IPS-20b (cell line): ENCODE data around the gene GPC3.
A peak's percentile ranks its signal among the peaks of the same experiment; 100 is the strongest.
"Not testable (repeated sequence)": the region's sequence is repeated elsewhere in the genome, so short reads cannot be mapped to it uniquely, and the experiment has no call there.

ENCODE experiments used
- H3K27ac ChIP-seq: one replicate; pipeline ENCODE4 v1.5.1; 2013; ENCODE audit warnings: low read length
- H3K27me3 ChIP-seq: 2 replicates; pipeline ENCODE4 v1.6.1; 2013; ENCODE audit warnings: mild to moderate bottlenecking, low read length, inconsistent platforms; ENCODE audit not compliant: insufficient read depth
- H3K36me3 ChIP-seq: 2 replicates; pipeline ENCODE4 v1.6.1; 2013; ENCODE audit warnings: low read depth, mild to moderate bottlenecking, inconsistent platforms, low read length, moderate library complexity; ENCODE audit not compliant: insufficient read depth
- H3K4me1 ChIP-seq: 2 replicates; pipeline ENCODE4 v1.6.1; 2013; ENCODE audit warnings: mild to moderate bottlenecking, control low read depth, inconsistent platforms, low read length, moderate library complexity; ENCODE audit not compliant: insufficient read depth
- H3K4me3 ChIP-seq: 2 replicates; pipeline ENCODE4 v1.5.1; 2013; ENCODE audit warnings: mild to moderate bottlenecking, low read length, inconsistent platforms
- H3K9ac ChIP-seq: 2 replicates; pipeline ENCODE4 v1.6.1; 2013; ENCODE audit warnings: low read depth, mild to moderate bottlenecking, inconsistent platforms, low read length, moderate library complexity
- H3K9me3 ChIP-seq: 2 replicates; pipeline ENCODE4 v1.6.1; 2013; ENCODE audit warnings: mild to moderate bottlenecking, low read depth, low read length, inconsistent platforms; ENCODE audit not compliant: insufficient read depth

The GPC3 gene

GRCh38 chrX:133991814-133992213 lies 6.4 kb upstream of the GPC3 start:
- Histone ChIP-seq H3K27ac (no peak overlapping the region), H3K27me3 (no peaks in the 10 kb centered on the region)

GRCh38 chrX:133991057-133991456 lies 5.7 kb upstream of the GPC3 start:
- H3K36me3 ChIP-seq, H3K9ac ChIP-seq, H3K27me3 ChIP-seq, H3K4me1 ChIP-seq, H3K4me3 ChIP-seq, H3K27ac ChIP-seq, H3K9me3 ChIP-seq: not testable (repeated sequence)

More at GRCh38 chrX:133991814-133992213, 6.4 kb upstream of the GPC3 start:
- H3K4me1 ChIP-seq = peaks cover 7% of the 10 kb centered on the region; the same call in 1 of the 2 replicates
- H3K4me3 ChIP-seq = no peak overlapping the region
- no peaks in the 10 kb centered on the region for H3K9me3 ChIP-seq
- H3K9ac ChIP-seq = no peak overlapping the region
- H3K36me3 ChIP-seq = no peaks in the 10 kb centered on the region

GRCh38 chrX:133989993-133990392 lies 4.6 kb upstream of the GPC3 start:
- Histone ChIP-seq H3K27ac (no peak overlapping the region), H3K4me3 (no peak overlapping the region), H3K9me3 (no peaks in the 10 kb centered on the region), H3K27me3 (peaks cover 3% of the 10 kb centered on the region), H3K9ac (no peak overlapping the region), H3K4me1 (peaks cover 7% of the 10 kb centered on the region; the same call in 1 of the 2 replicates), H3K36me3 (no peaks in the 10 kb centered on the region)

GRCh38 chrX:133989490-133989889 lies 4.1 kb upstream of the GPC3 start:
- Histone ChIP-seq H3K4me1 (peaks cover 7% of the 10 kb centered on the region; the same call in 1 of the 2 replicates), H3K27ac (no peak overlapping the region), H3K4me3 (no peak overlapping the region), H3K36me3 (no peaks in the 10 kb centered on the region), H3K9ac (no peak overlapping the region), H3K27me3 (peaks cover 8% of the 10 kb centered on the region), H3K9me3 (no peaks in the 10 kb centered on the region)

GRCh38 chrX:133988010-133988409 lies 2.6 kb upstream of the GPC3 start:
- H3K27me3 ChIP-seq = peaks cover 15% of the 10 kb centered on the region
- no peaks in the 10 kb centered on the region for H3K36me3 ChIP-seq
- no peak overlapping the region for H3K27ac ChIP-seq
- peaks cover 11% of the 10 kb centered on the region; the same call in 1 of the 2 replicates for H3K4me1 ChIP-seq
- H3K9me3 ChIP-seq = no peaks in the 10 kb centered on the region
- H3K9ac ChIP-seq = no peak overlapping the region
- H3K4me3 ChIP-seq = no peak overlapping the region

GRCh38 chrX:133987188-133987587 lies 1.8 kb upstream of the GPC3 start:
- peaks cover 19% of the 10 kb centered on the region; the same call in 1 of the 2 replicates for H3K4me1 ChIP-seq
- H3K9ac ChIP-seq = no peak overlapping the region
- no peaks in the 10 kb centered on the region for H3K9me3 ChIP-seq
- H3K27ac ChIP-seq = no peak overlapping the region
- no peaks in the 10 kb centered on the region for H3K36me3 ChIP-seq
- peaks cover 15% of the 10 kb centered on the region for H3K27me3 ChIP-seq
- H3K4me3 ChIP-seq = no peak overlapping the region

GRCh38 chrX:133985967-133986683 lies 731 bp upstream of the GPC3 start:
- Histone ChIP-seq H3K36me3 (no peaks in the 10 kb centered on the region), H3K4me1 (peaks cover 26% of the 10 kb centered on the region; the same call in 1 of the 2 replicates), H3K9me3 (no peaks in the 10 kb centered on the region), H3K9ac (peak overlapping the region; percentile 48; the same call in 1 of the 2 replicates), H3K27ac (no peak overlapping the region), H3K27me3 (peaks cover 15% of the 10 kb centered on the region), H3K4me3 (peak overlapping the region; percentile 62)

- H3K27ac ChIP-seq = no peak overlapping the region
- H3K4me3 ChIP-seq = peak overlapping the region; percentile 76
- no peaks in the 10 kb centered on the region for H3K36me3 ChIP-seq
- H3K27me3 ChIP-seq = peaks cover 15% of the 10 kb centered on the region
- H3K4me1 ChIP-seq = peaks cover 32% of the 10 kb centered on the region; the same call in 1 of the 2 replicates
- H3K9ac ChIP-seq = peak overlapping the region; percentile 53; the same call in 1 of the 2 replicates
- no peaks in the 10 kb centered on the region for H3K9me3 ChIP-seq
Observed at GRCh38 chrX:133984857-133985163, 584 bp downstream of the GPC3 start.

- peak overlapping the region; percentile 76 for H3K4me3 ChIP-seq
- H3K27ac ChIP-seq = no peak overlapping the region
- peaks cover 15% of the 10 kb centered on the region for H3K27me3 ChIP-seq
- peaks cover 37% of the 10 kb centered on the region; the same call in 1 of the 2 replicates for H3K4me1 ChIP-seq
- peak overlapping the region; percentile 53; the same call in 1 of the 2 replicates for H3K9ac ChIP-seq
- H3K36me3 ChIP-seq = no peaks in the 10 kb centered on the region
- no peaks in the 10 kb centered on the region for H3K9me3 ChIP-seq
Observed at GRCh38 chrX:133983974-133984845, 1.2 kb downstream of the GPC3 start.

- no peaks in the 10 kb centered on the region for H3K9me3 ChIP-seq
- no peak overlapping the region for H3K27ac ChIP-seq
- H3K9ac ChIP-seq = peak overlapping the region; percentile 51; the same call in 1 of the 2 replicates
- H3K36me3 ChIP-seq = no peaks in the 10 kb centered on the region
- peaks cover 15% of the 10 kb centered on the region for H3K27me3 ChIP-seq
- peaks cover 37% of the 10 kb centered on the region; the same call in 1 of the 2 replicates for H3K4me1 ChIP-seq
- peak overlapping the region; percentile 76 for H3K4me3 ChIP-seq
Observed at GRCh38 chrX:133983256-133983973, 2.0 kb downstream of the GPC3 start.

- Histone ChIP-seq H3K4me1 (peaks cover 31% of the 10 kb centered on the region; the same call in 1 of the 2 replicates), H3K27me3 (peaks cover 15% of the 10 kb centered on the region), H3K27ac (no peak overlapping the region), H3K9ac (no peak overlapping the region), H3K4me3 (peak overlapping the region; percentile 42; the same call in 1 of the 2 replicates), H3K36me3 (no peaks in the 10 kb centered on the region), H3K9me3 (no peaks in the 10 kb centered on the region)
Observed at GRCh38 chrX:133981924-133982323, 3.5 kb downstream of the GPC3 start.
